Retinal pigment epithelial cell (primary cell): Measurements from ENCODE around the gene MARCHF5.

Source experiments
- DNase-seq: peaks from one replicate; pipeline ENCODE4 v3.0.0-alpha.2; 2010; ENCODE audit warnings: low read depth
- H3K4me3 ChIP-seq: 2 replicates; pipeline ENCODE4 v1.5.1; 2011; ENCODE audit warnings: mild to moderate bottlenecking, low read length, control low read depth, moderate library complexity
- CTCF ChIP-seq: conservative IDR thresholded peaks from 2 replicates; pipeline ENCODE4 v1.5.1; 2011; ENCODE audit warnings: low read depth, low read length, control low read depth, inconsistent platforms

MARCHF5 gene

GRCh38 chr10:92356041-92356440, 65.1 kb downstream of the MARCHF5 start:
- DNase-seq: no peak
- TF ChIP-seq CTCF: no peak
- no peak overlapping the region for H3K4me3 ChIP-seq

- no peak for TF ChIP-seq CTCF
- no peak for DNase-seq
Observed at GRCh38 chr10:92363498-92363897, 72.5 kb downstream of the MARCHF5 start.

GRCh38 chr10:92366412-92367021, 75.5 kb downstream of the MARCHF5 start:
- no peak for TF ChIP-seq CTCF

More at GRCh38 chr10:92363498-92363897, 72.5 kb downstream of the MARCHF5 start:
- H3K4me3 ChIP-seq: no peak overlapping the region

GRCh38 chr10:92377962-92378361, 87.0 kb downstream of the MARCHF5 start:
- H3K4me3 ChIP-seq: no peak overlapping the region
- no peak for TF ChIP-seq CTCF
- no peak for DNase-seq

More at GRCh38 chr10:92366412-92367021, 75.5 kb downstream of the MARCHF5 start:
- no peak overlapping the region for H3K4me3 ChIP-seq
- no peak for DNase-seq

- TF ChIP-seq CTCF: no peak
- DNase-seq: no peak
- no peak overlapping the region for H3K4me3 ChIP-seq
Observed at GRCh38 chr10:92381543-92381954, 90.6 kb downstream of the MARCHF5 start.

GRCh38 chr10:92382631-92383030, 91.7 kb downstream of the MARCHF5 start:
- DNase-seq: no peak
- no peak overlapping the region for H3K4me3 ChIP-seq
- TF ChIP-seq CTCF: no peak

GRCh38 chr10:92384741-92385140, 93.8 kb downstream of the MARCHF5 start:
- H3K4me3 ChIP-seq: no peak overlapping the region
- no peak for TF ChIP-seq CTCF
- no peak for DNase-seq
